Measurements from ENCODE around the gene LMO4.

The LMO4 gene

GRCh38 chr1:87362834-87363426 is 34.2 kb downstream of the LMO4 start:
- Histone ChIP-seq H3K4me3 (ENCODE audit: insufficient read length, low read depth) (no peak overlapping the region), H3K9me3 (ENCODE audit: insufficient read depth, low read length) (0 out of 2 replicates have a peak, but pooled peaks cover 5% of the 10 kb centered on the region), H3K36me3 (ENCODE audit: insufficient read depth, insufficient read length, low read length) (no peaks in the 10 kb centered on the region), H3K9ac (ENCODE audit: insufficient read length, low read depth) (no peak overlapping the region), H3K4me1 (ENCODE audit: insufficient read depth, insufficient read length) (no peaks in the 10 kb centered on the region), H3K27me3 (ENCODE audit: insufficient read depth, insufficient read length) (no peaks in the 10 kb centered on the region)
- DNase-seq (ENCODE audit: low read depth, low spot score), result no peak
- no peak for TF ChIP-seq ZNF274 (IDR thresholded peaks at IDR 0.05; ENCODE audit: low read depth, low read length)
- no peak for TF ChIP-seq SUZ12 (IDR thresholded peaks at IDR 0.05; ENCODE audit: extremely low read depth, insufficient read depth, insufficient read length)
- no peak for TF ChIP-seq YY1 (IDR thresholded peaks at IDR 0.05; ENCODE audit: insufficient read depth, insufficient read length)

- no peaks in the 10 kb centered on the region for H3K4me1 ChIP-seq (ENCODE audit: insufficient read depth, insufficient read length)
- no peaks in the 10 kb centered on the region for H3K36me3 ChIP-seq (ENCODE audit: insufficient read depth, insufficient read length, low read length)
- H3K27me3 ChIP-seq (ENCODE audit: insufficient read depth, insufficient read length), result no peaks in the 10 kb centered on the region
- no peak overlapping the region for H3K4me3 ChIP-seq (ENCODE audit: insufficient read length, low read depth)
- DNase-seq (ENCODE audit: low read depth, low spot score), result no peak
- H3K9me3 ChIP-seq (ENCODE audit: insufficient read depth, low read length), result 0 out of 2 replicates have a peak, but pooled peaks cover 5% of the 10 kb centered on the region
- no peak for TF ChIP-seq SUZ12 (IDR thresholded peaks at IDR 0.05; ENCODE audit: extremely low read depth, insufficient read depth, insufficient read length)
- no peak for TF ChIP-seq ZNF274 (IDR thresholded peaks at IDR 0.05; ENCODE audit: low read depth, low read length)
- no peak for TF ChIP-seq YY1 (IDR thresholded peaks at IDR 0.05; ENCODE audit: insufficient read depth, insufficient read length)
- H3K9ac ChIP-seq (ENCODE audit: insufficient read length, low read depth), result no peak overlapping the region
Measured at GRCh38 chr1:87367549-87367948, 38.9 kb downstream of the LMO4 start.

GRCh38 chr1:87368907-87369306 is 40.2 kb downstream of the LMO4 start:
- no peak overlapping the region for H3K9ac ChIP-seq (ENCODE audit: insufficient read length, low read depth)
- TF ChIP-seq ZNF274 (IDR thresholded peaks at IDR 0.05; ENCODE audit: low read depth, low read length) (no peak), SUZ12 (IDR thresholded peaks at IDR 0.05; ENCODE audit: extremely low read depth, insufficient read depth, insufficient read length) (no peak), YY1 (IDR thresholded peaks at IDR 0.05; ENCODE audit: insufficient read depth, insufficient read length) (no peak)
- DNase-seq (ENCODE audit: low read depth, low spot score), result no peak
- H3K4me1 ChIP-seq (ENCODE audit: insufficient read depth, insufficient read length), result no peaks in the 10 kb centered on the region
- no peaks in the 10 kb centered on the region for H3K36me3 ChIP-seq (ENCODE audit: insufficient read depth, insufficient read length, low read length)
- H3K9me3 ChIP-seq (ENCODE audit: insufficient read depth, low read length), result 0 out of 2 replicates have a peak, but pooled peaks cover 5% of the 10 kb centered on the region
- no peak overlapping the region for H3K4me3 ChIP-seq (ENCODE audit: insufficient read length, low read depth)
- H3K27me3 ChIP-seq (ENCODE audit: insufficient read depth, insufficient read length), result no peaks in the 10 kb centered on the region

- no peaks in the 10 kb centered on the region for H3K36me3 ChIP-seq (ENCODE audit: insufficient read depth, insufficient read length, low read length)
- DNase-seq (ENCODE audit: low read depth, low spot score), result no peak
- TF ChIP-seq SUZ12 (IDR thresholded peaks at IDR 0.05; ENCODE audit: extremely low read depth, insufficient read depth, insufficient read length) (no peak), ZNF274 (IDR thresholded peaks at IDR 0.05; ENCODE audit: low read depth, low read length) (no peak), YY1 (IDR thresholded peaks at IDR 0.05; ENCODE audit: insufficient read depth, insufficient read length) (no peak)
Measured at GRCh38 chr1:87369736-87370478, 41.2 kb downstream of the LMO4 start.

GRCh38 chr1:87370544-87370943 is 41.9 kb downstream of the LMO4 start:
- TF ChIP-seq YY1 (IDR thresholded peaks at IDR 0.05; ENCODE audit: insufficient read depth, insufficient read length), result no peak
- TF ChIP-seq SUZ12 (IDR thresholded peaks at IDR 0.05; ENCODE audit: extremely low read depth, insufficient read depth, insufficient read length), result no peak
- no peak for TF ChIP-seq ZNF274 (IDR thresholded peaks at IDR 0.05; ENCODE audit: low read depth, low read length)

More at GRCh38 chr1:87369736-87370478, 41.2 kb downstream of the LMO4 start:
- no peaks in the 10 kb centered on the region for H3K9me3 ChIP-seq (ENCODE audit: insufficient read depth, low read length)
- no peaks in the 10 kb centered on the region for H3K4me1 ChIP-seq (ENCODE audit: insufficient read depth, insufficient read length)
- no peaks in the 10 kb centered on the region for H3K27me3 ChIP-seq (ENCODE audit: insufficient read depth, insufficient read length)
- H3K4me3 ChIP-seq (ENCODE audit: insufficient read length, low read depth), result no peak overlapping the region
- no peak overlapping the region for H3K9ac ChIP-seq (ENCODE audit: insufficient read length, low read depth)

GRCh38 chr1:87379306-87379705 is 50.6 kb downstream of the LMO4 start:
- Histone ChIP-seq H3K36me3 (ENCODE audit: insufficient read depth, insufficient read length, low read length) (no peaks in the 10 kb centered on the region), H3K27me3 (ENCODE audit: insufficient read depth, insufficient read length) (no peaks in the 10 kb centered on the region), H3K9ac (ENCODE audit: insufficient read length, low read depth) (no peak overlapping the region), H3K4me3 (ENCODE audit: insufficient read length, low read depth) (no peak overlapping the region), H3K9me3 (ENCODE audit: insufficient read depth, low read length) (peaks cover 8% of the 10 kb centered on the region; the same call in 1 of the 2 replicates), H3K4me1 (ENCODE audit: insufficient read depth, insufficient read length) (no peaks in the 10 kb centered on the region)
- no peak for DNase-seq (ENCODE audit: low read depth, low spot score)
- TF ChIP-seq ZNF274 (IDR thresholded peaks at IDR 0.05; ENCODE audit: low read depth, low read length), result no peak
- no peak for TF ChIP-seq SUZ12 (IDR thresholded peaks at IDR 0.05; ENCODE audit: extremely low read depth, insufficient read depth, insufficient read length)
- no peak for TF ChIP-seq YY1 (IDR thresholded peaks at IDR 0.05; ENCODE audit: insufficient read depth, insufficient read length)

More at GRCh38 chr1:87370544-87370943, 41.9 kb downstream of the LMO4 start:
- DNase-seq (ENCODE audit: low read depth, low spot score), result no peak
- H3K27me3 ChIP-seq (ENCODE audit: insufficient read depth, insufficient read length), result no peaks in the 10 kb centered on the region
- H3K36me3 ChIP-seq (ENCODE audit: insufficient read depth, insufficient read length, low read length), result no peaks in the 10 kb centered on the region
- no peak overlapping the region for H3K9ac ChIP-seq (ENCODE audit: insufficient read length, low read depth)
- H3K4me3 ChIP-seq (ENCODE audit: insufficient read length, low read depth), result no peak overlapping the region
- no peaks in the 10 kb centered on the region for H3K4me1 ChIP-seq (ENCODE audit: insufficient read depth, insufficient read length)
- H3K9me3 ChIP-seq (ENCODE audit: insufficient read depth, low read length), result no peaks in the 10 kb centered on the region

- Histone ChIP-seq H3K36me3 (ENCODE audit: insufficient read depth, insufficient read length, low read length) (no peaks in the 10 kb centered on the region), H3K4me1 (ENCODE audit: insufficient read depth, insufficient read length) (no peaks in the 10 kb centered on the region), H3K27me3 (ENCODE audit: insufficient read depth, insufficient read length) (no peaks in the 10 kb centered on the region), H3K4me3 (ENCODE audit: insufficient read length, low read depth) (no peak overlapping the region), H3K9me3 (ENCODE audit: insufficient read depth, low read length) (no peaks in the 10 kb centered on the region), H3K9ac (ENCODE audit: insufficient read length, low read depth) (no peak overlapping the region)
- TF ChIP-seq ZNF274 (IDR thresholded peaks at IDR 0.05; ENCODE audit: low read depth, low read length) (no peak), YY1 (IDR thresholded peaks at IDR 0.05; ENCODE audit: insufficient read depth, insufficient read length) (no peak), SUZ12 (IDR thresholded peaks at IDR 0.05; ENCODE audit: extremely low read depth, insufficient read depth, insufficient read length) (no peak)
- no peak for DNase-seq (ENCODE audit: low read depth, low spot score)
Measured at GRCh38 chr1:87386217-87386790, 57.6 kb downstream of the LMO4 start.
